Chondrocyte (in vitro differentiated cells): ENCODE results near the gene FAM50B. TPM values are rescaled to one million over a fixed set of nuclear protein-coding genes. Genes with fewer than 3 reads are reported as not detected.
A peak's percentile ranks its signal among the peaks of the same experiment; 100 is the strongest.

Experiments
- DNase-seq: peaks from one replicate; pipeline ENCODE4 v3.0.0; 2021; ENCODE audit warnings: mixed read lengths, low spot score
- H3K27ac Mint-ChIP-seq: one replicate; pipeline ENCODE4 v1.8.0; 2021; ENCODE audit warnings: mild to moderate bottlenecking, moderate library complexity, mixed read lengths; ENCODE audit not compliant: unreplicated experiment
- H3K27me3 Mint-ChIP-seq: 2 replicates; pipeline ENCODE4 v1.8.0; 2021; ENCODE audit warnings: low read depth, mixed read lengths
- H3K36me3 Mint-ChIP-seq: 2 replicates; pipeline ENCODE4 v1.8.0; 2021; ENCODE audit warnings: low read depth, mixed read lengths
- H3K4me1 Mint-ChIP-seq: 2 replicates; pipeline ENCODE4 v1.8.0; 2021; ENCODE audit warnings: low read depth, mild to moderate bottlenecking, mixed read lengths
- H3K4me3 Mint-ChIP-seq: one replicate; pipeline ENCODE4 v1.8.0; 2021; ENCODE audit warnings: mild to moderate bottlenecking, moderate library complexity, mixed read lengths; ENCODE audit not compliant: unreplicated experiment
- H3K9me3 Mint-ChIP-seq: 2 replicates; pipeline ENCODE4 v1.8.0; 2021; ENCODE audit warnings: low read depth, mixed read lengths
- total RNA-seq: library from RNA; stranded (reverse); gene quantifications from 3 replicates; pipeline ENCODE4 v1.2.1, GENCODE V29; 2021
- TF ChIP-seq, protein P1 (sequence below): fragments of 200-600 bp; sonication (generic); IDR thresholded peaks from 2 replicates; pipeline ENCODE4 v1.5.0; 2021; ENCODE audit warnings: antibody characterized with exemption, mild to moderate bottlenecking, moderate library complexity

Gene FAM50B
- total RNA-seq, 1 donor from 2014 or later, result 1.8 TPM

DNA sequence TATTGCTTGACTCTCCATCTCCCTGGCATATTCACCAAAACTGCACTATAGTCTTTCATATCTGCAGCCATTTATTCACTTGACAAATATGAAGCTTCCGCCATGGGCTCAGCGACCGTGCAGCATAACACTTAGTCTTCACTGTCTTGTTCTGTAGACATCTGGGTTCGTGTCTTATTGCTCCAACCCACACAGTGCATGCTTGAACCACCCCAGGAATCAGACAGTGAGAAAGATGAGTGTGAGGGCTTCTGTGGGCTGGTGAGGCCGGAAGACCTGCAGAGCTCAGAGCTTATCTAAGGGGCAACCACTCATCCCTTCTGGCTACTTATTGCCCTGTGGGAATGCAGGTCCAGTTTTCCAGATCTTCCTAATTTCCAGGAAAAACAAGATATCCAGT, 19.9 kb upstream of the FAM50B start:
- Mint-ChIP-seq H3K27me3 (no peaks in the 10 kb centered on the region), H3K4me1 (peaks cover 62% of the 10 kb centered on the region), H3K9me3 (peaks cover 3% of the 10 kb centered on the region), H3K36me3 (no peaks in the 10 kb centered on the region), H3K4me3 (no peak overlapping the region), H3K27ac (no peak overlapping the region)
- no peak for DNase-seq
- TF ChIP-seq, protein P1, sequence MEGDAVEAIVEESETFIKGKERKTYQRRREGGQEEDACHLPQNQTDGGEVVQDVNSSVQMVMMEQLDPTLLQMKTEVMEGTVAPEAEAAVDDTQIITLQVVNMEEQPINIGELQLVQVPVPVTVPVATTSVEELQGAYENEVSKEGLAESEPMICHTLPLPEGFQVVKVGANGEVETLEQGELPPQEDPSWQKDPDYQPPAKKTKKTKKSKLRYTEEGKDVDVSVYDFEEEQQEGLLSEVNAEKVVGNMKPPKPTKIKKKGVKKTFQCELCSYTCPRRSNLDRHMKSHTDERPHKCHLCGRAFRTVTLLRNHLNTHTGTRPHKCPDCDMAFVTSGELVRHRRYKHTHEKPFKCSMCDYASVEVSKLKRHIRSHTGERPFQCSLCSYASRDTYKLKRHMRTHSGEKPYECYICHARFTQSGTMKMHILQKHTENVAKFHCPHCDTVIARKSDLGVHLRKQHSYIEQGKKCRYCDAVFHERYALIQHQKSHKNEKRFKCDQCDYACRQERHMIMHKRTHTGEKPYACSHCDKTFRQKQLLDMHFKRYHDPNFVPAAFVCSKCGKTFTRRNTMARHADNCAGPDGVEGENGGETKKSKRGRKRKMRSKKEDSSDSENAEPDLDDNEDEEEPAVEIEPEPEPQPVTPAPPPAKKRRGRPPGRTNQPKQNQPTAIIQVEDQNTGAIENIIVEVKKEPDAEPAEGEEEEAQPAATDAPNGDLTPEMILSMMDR, result no peak

DNA sequence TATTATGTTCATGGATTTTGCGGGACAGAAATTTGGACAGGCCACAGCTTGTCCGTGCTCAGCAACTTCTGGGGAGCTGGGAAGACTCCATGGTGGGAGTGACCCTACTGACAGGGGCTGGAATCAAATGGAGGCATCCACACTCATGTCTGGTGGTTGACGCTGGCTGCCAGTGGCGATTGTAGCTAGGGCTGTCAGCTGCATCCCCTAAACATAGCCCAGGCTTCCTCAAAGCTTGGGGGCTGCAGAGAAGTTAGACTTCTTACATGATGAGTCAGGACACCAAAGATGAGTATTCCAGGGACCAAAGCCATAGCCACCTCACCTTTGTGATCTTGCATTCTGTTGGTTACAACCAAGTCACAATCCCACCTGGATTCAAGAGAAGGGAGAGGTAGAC, 18.4 kb upstream of the FAM50B start:
- TF ChIP-seq, protein P1, result no peak
- peaks cover 3% of the 10 kb centered on the region for H3K9me3 Mint-ChIP-seq
- no peaks in the 10 kb centered on the region for H3K27me3 Mint-ChIP-seq
- no peak for DNase-seq
- H3K4me1 Mint-ChIP-seq, result peaks cover 50% of the 10 kb centered on the region
- no peak overlapping the region for H3K4me3 Mint-ChIP-seq
- H3K36me3 Mint-ChIP-seq, result no peaks in the 10 kb centered on the region
- no peak overlapping the region for H3K27ac Mint-ChIP-seq

DNA sequence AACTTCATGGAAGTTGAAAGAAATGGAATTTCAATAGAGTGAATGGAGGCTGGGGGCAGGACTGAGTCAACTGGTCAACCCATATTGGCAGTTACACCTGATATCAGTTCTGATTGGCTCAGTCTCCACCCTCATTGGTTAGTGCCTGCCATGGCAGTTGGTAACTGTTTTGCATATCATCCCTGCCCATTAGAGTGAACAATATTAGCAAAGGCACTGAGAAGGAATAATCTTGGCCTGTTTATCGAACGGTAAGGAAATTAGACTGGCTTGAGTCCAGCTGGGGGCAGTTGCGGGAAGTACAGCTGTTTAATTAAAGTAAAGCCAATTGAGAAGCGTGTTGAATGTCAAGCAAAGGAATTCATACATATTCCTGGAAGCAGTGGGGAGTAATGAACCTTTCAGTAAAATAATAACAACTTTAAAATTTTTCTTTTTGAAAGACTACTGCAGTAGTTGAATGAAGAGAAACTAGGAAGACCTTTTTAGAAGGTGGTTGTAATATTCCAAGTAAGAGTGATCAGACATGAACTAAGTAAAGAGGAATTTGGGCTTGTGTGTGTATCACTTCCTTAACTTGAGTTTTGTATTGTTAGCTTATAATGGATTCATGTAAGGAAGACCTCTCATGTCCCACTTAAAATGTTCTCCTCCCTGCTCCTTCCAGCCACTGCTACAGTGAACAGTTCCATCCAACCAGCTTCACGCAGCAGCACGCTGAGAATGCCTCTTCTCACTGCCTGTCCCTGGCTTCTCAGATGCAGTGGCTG, 17.2 kb upstream of the FAM50B start:
- peak overlapping the region; percentile 69 for H3K27ac Mint-ChIP-seq

DNA sequence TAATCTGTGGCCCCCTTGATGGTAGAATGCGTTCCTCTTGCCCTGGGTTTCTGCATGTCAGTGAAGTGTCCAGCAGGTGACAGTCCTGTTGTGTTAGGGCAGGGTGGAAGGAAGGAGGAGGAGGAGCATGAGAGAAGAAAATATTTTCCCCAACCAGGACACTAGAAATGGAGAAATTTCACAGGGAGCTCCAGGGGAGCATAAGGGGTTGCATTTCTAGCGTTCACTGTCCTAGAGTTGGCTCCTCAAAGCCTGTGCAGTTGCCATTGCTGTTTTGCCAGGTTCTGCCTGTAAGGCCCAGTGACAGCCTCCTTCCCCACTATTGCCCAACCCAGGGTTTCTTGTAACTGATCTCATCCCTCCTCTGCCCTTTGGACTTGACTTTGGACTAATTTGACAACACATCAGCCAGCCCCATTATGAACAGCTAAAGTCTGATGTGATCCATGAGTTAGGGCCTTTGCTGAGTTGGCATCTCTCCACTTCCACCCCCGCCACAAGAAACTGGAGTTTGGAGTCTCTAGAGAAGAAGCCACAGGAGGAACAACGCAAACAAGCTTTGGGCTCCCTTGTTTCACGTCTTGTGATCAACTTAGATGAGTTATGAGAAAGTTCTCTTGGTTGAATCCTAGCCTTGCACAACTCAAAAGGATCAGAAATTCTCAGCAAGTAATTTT, 14.0 kb upstream of the FAM50B start:
- H3K9me3 Mint-ChIP-seq, result peaks cover 3% of the 10 kb centered on the region
- H3K36me3 Mint-ChIP-seq, result peaks cover 2% of the 10 kb centered on the region
- H3K4me3 Mint-ChIP-seq, result no peak overlapping the region
- peaks cover 38% of the 10 kb centered on the region for H3K4me1 Mint-ChIP-seq
- no peaks in the 10 kb centered on the region for H3K27me3 Mint-ChIP-seq
- TF ChIP-seq, protein P1, result peak; percentile 23
- peak overlapping the region; percentile 47 for H3K27ac Mint-ChIP-seq
- no peak for DNase-seq

More for the DNA sequence above, 17.2 kb upstream of the FAM50B start:
- Mint-ChIP-seq H3K9me3 (peaks cover 3% of the 10 kb centered on the region), H3K4me3 (no peak overlapping the region), H3K36me3 (no peaks in the 10 kb centered on the region), H3K4me1 (peaks cover 39% of the 10 kb centered on the region), H3K27me3 (no peaks in the 10 kb centered on the region)
- no peak for DNase-seq
- TF ChIP-seq, protein P1, result no peak

DNA sequence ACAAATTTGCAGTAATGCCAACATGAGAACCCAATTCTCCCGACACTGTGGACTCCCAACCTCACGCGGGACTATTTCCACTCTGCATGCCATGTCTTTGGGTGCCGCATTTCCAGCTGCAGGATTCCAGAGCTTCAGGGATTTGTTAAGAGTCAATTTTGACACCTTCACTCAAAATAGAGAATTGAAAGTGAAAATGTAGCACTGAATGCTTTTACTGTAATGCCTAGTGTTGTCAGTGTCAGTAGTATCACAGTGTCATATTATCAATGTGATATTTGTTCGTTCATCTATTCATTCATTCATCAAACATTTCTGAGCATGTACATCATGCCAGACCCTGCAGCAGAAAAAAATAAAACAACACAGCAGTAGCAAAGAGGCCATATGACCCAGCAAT, 13.4 kb upstream of the FAM50B start:
- peaks cover 2% of the 10 kb centered on the region for H3K36me3 Mint-ChIP-seq
- peaks cover 40% of the 10 kb centered on the region for H3K4me1 Mint-ChIP-seq
- no peak overlapping the region for H3K27ac Mint-ChIP-seq
- H3K9me3 Mint-ChIP-seq, result peaks cover 3% of the 10 kb centered on the region
- no peaks in the 10 kb centered on the region for H3K27me3 Mint-ChIP-seq
- no peak for DNase-seq
- no peak overlapping the region for H3K4me3 Mint-ChIP-seq
- TF ChIP-seq, protein P1, result no peak
